Neural progenitor cell (in vitro differentiated cells): ENCODE measurements around the gene PLEKHA1. TPM values are rescaled to one million over a fixed set of nuclear protein-coding genes. Genes with fewer than 3 reads are reported as not detected.

Experiments
- DNase-seq: peaks from one replicate; pipeline ENCODE4 v3.0.0-alpha.2; 2016; ENCODE audit warnings: low spot score
- H2AFZ ChIP-seq: fragments of 200-600 bp; sonication (generic); replicated peaks from 2 replicates; pipeline ENCODE4 v1.6.1; 2016; ENCODE audit warnings: antibody characterized with exemption
- H3F3A ChIP-seq: fragments of 200-600 bp; sonication (generic); 2 replicates; pipeline ENCODE4 v1.6.1; 2016; ENCODE audit warnings: antibody characterized with exemption, low read depth
- H3K27ac ChIP-seq: fragments of 200-600 bp; sonication (generic); 2 replicates; pipeline ENCODE4 v1.5.1; 2016; ENCODE audit warnings: mild to moderate bottlenecking
- H3K27me3 ChIP-seq: fragments of 200-600 bp; sonication (generic); 2 replicates; pipeline ENCODE4 v1.6.1; 2016; ENCODE audit warnings: mild to moderate bottlenecking, moderate library complexity
- H3K36me3 ChIP-seq: fragments of 200-600 bp; sonication (generic); 2 replicates; pipeline ENCODE4 v1.5.1; 2016
- H3K4me1 ChIP-seq: fragments of 200-600 bp; sonication (generic); 2 replicates; pipeline ENCODE4 v1.6.1; 2016; ENCODE audit warnings: mixed run types
- H3K4me2 ChIP-seq: fragments of 200-600 bp; sonication (generic); 2 replicates; pipeline ENCODE4 v1.6.1; 2016
- H3K4me3 ChIP-seq: fragments of 200-600 bp; sonication (generic); 2 replicates; pipeline ENCODE4 v1.5.1; 2016
- H3K79me2 ChIP-seq: fragments of 200-600 bp; sonication (generic); 2 replicates; pipeline ENCODE4 v1.6.1; 2016; ENCODE audit warnings: low read depth
- H3K9ac ChIP-seq: fragments of 200-600 bp; sonication (generic); 2 replicates; pipeline ENCODE4 v1.6.1; 2016
- H3K9me3 ChIP-seq: fragments of 200-600 bp; sonication (generic); 2 replicates; pipeline ENCODE4 v1.5.1; 2016; ENCODE audit warnings: low read depth
- H4K20me1 ChIP-seq: fragments of 200-600 bp; sonication (generic); 2 replicates; pipeline ENCODE4 v1.6.1; 2016; ENCODE audit warnings: low read depth
- H3K27ac Mint-ChIP-seq: 3 replicates; pipeline ENCODE4 v1.8.0; 2021; ENCODE audit warnings: mixed read lengths
- H3K27me3 Mint-ChIP-seq: 2 replicates; pipeline ENCODE4 v1.8.0; 2022; ENCODE audit warnings: low read depth, mild to moderate bottlenecking, inconsistent platforms, moderate library complexity, mixed read lengths; ENCODE audit not compliant: insufficient read depth
- H3K36me3 Mint-ChIP-seq: 3 replicates; pipeline ENCODE4 v1.8.0; 2021; ENCODE audit warnings: mixed read lengths
- H3K4me1 Mint-ChIP-seq: 3 replicates; pipeline ENCODE4 v1.8.0; 2021; ENCODE audit warnings: mixed read lengths
- H3K4me3 Mint-ChIP-seq: 3 replicates; pipeline ENCODE4 v1.8.0; 2021; ENCODE audit warnings: mild to moderate bottlenecking, moderate library complexity, mixed read lengths
- H3K9me3 Mint-ChIP-seq: 3 replicates; pipeline ENCODE4 v1.8.0; 2020; ENCODE audit warnings: mixed read lengths
- EZH2 ChIP-seq: fragments of 200-600 bp; sonication (generic); IDR thresholded peaks from 2 replicates; pipeline ENCODE4 v1.6.1; 2017; ENCODE audit warnings: antibody characterized with exemption, mild to moderate bottlenecking, moderate library complexity
- EZH2phosphoT487 ChIP-seq: fragments of 200-600 bp; sonication (generic); IDR thresholded peaks from 2 replicates; pipeline ENCODE4 v1.6.1; 2017; ENCODE audit warnings: antibody characterized with exemption
- total RNA-seq: library from RNA; depleted of rRNA; stranded (reverse); fragments of >200 nt; gene quantifications from 2 replicates; pipeline ENCODE4 v1.2.3, GENCODE V29; 2015; ENCODE audit warnings: low replicate concordance
- TF ChIP-seq, protein P1 (sequence below): fragments of 200-600 bp; sonication (generic); IDR thresholded peaks from 2 replicates; pipeline ENCODE4 v1.5.1; 2017; ENCODE audit warnings: antibody characterized with exemption, mild to moderate bottlenecking

PLEKHA1 gene
- total RNA-seq, 1 donor from 2014 or later: 79.1 TPM

- TF ChIP-seq, protein P1, sequence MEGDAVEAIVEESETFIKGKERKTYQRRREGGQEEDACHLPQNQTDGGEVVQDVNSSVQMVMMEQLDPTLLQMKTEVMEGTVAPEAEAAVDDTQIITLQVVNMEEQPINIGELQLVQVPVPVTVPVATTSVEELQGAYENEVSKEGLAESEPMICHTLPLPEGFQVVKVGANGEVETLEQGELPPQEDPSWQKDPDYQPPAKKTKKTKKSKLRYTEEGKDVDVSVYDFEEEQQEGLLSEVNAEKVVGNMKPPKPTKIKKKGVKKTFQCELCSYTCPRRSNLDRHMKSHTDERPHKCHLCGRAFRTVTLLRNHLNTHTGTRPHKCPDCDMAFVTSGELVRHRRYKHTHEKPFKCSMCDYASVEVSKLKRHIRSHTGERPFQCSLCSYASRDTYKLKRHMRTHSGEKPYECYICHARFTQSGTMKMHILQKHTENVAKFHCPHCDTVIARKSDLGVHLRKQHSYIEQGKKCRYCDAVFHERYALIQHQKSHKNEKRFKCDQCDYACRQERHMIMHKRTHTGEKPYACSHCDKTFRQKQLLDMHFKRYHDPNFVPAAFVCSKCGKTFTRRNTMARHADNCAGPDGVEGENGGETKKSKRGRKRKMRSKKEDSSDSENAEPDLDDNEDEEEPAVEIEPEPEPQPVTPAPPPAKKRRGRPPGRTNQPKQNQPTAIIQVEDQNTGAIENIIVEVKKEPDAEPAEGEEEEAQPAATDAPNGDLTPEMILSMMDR: no peak
- no peak for TF ChIP-seq EZH2
- TF ChIP-seq EZH2phosphoT487: no peak
- Histone ChIP-seq H3K4me3 (no peak overlapping the region), H3K27ac (no peak overlapping the region), H2AFZ (no peak overlapping the region), H3K9ac (no peak overlapping the region), H3F3A (peaks cover 6% of the 10 kb centered on the region), H3K4me1 (peaks cover 15% of the 10 kb centered on the region), H3K79me2 (no peaks in the 10 kb centered on the region), H4K20me1 (peaks cover 11% of the 10 kb centered on the region), H3K9me3 (no peaks in the 10 kb centered on the region), H3K4me2 (no peak overlapping the region), H3K27me3 (peaks cover 78% of the 10 kb centered on the region), H3K36me3 (no peaks in the 10 kb centered on the region)
- H3K27ac Mint-ChIP-seq: no peak overlapping the region
- peaks cover 17% of the 10 kb centered on the region for H3K4me1 Mint-ChIP-seq
- peaks cover 4% of the 10 kb centered on the region for H3K36me3 Mint-ChIP-seq
- H3K9me3 Mint-ChIP-seq: no peaks in the 10 kb centered on the region
- peaks cover 32% of the 10 kb centered on the region for H3K27me3 Mint-ChIP-seq
- H3K4me3 Mint-ChIP-seq: no peak overlapping the region
- no peak for DNase-seq
Measured at GRCh38 chr10:122464586-122464985, 90.1 kb downstream of the PLEKHA1 start.

- H4K20me1 ChIP-seq: peaks cover 11% of the 10 kb centered on the region
- Mint-ChIP-seq H3K9me3 (no peaks in the 10 kb centered on the region), H3K27ac (no peak overlapping the region), H3K4me1 (peaks cover 13% of the 10 kb centered on the region), H3K4me3 (no peak overlapping the region), H3K27me3 (peaks cover 33% of the 10 kb centered on the region), H3K36me3 (peaks cover 4% of the 10 kb centered on the region)
- H3K36me3 ChIP-seq: no peaks in the 10 kb centered on the region
- no peak overlapping the region for H2AFZ ChIP-seq
- H3K9me3 ChIP-seq: no peaks in the 10 kb centered on the region
- no peak overlapping the region for H3K4me2 ChIP-seq
- H3K27ac ChIP-seq: no peak overlapping the region
- no peak overlapping the region for H3K9ac ChIP-seq
- DNase-seq: no peak
- H3K79me2 ChIP-seq: no peaks in the 10 kb centered on the region
- no peak for TF ChIP-seq EZH2
- no peak for TF ChIP-seq EZH2phosphoT487
- TF ChIP-seq, protein P1: no peak
- no peaks in the 10 kb centered on the region for H3F3A ChIP-seq
- H3K27me3 ChIP-seq: peaks cover 68% of the 10 kb centered on the region
- no peak overlapping the region for H3K4me3 ChIP-seq
- H3K4me1 ChIP-seq: peaks cover 14% of the 10 kb centered on the region
Measured at GRCh38 chr10:122465401-122466040, 91.0 kb downstream of the PLEKHA1 start.

GRCh38 chr10:122466951-122467381, 92.5 kb downstream of the PLEKHA1 start:
- no peak overlapping the region for H3K27ac ChIP-seq
- H3K27me3 Mint-ChIP-seq: peaks cover 30% of the 10 kb centered on the region

More at GRCh38 chr10:122466951-122467381, 92.5 kb downstream of the PLEKHA1 start:
- H3K9me3 Mint-ChIP-seq: no peaks in the 10 kb centered on the region
- Histone ChIP-seq H3K4me2 (no peak overlapping the region), H3K4me1 (peaks cover 8% of the 10 kb centered on the region), H2AFZ (no peak overlapping the region), H4K20me1 (peaks cover 11% of the 10 kb centered on the region), H3K27me3 (peaks cover 54% of the 10 kb centered on the region), H3F3A (no peaks in the 10 kb centered on the region), H3K9ac (no peak overlapping the region), H3K9me3 (no peaks in the 10 kb centered on the region), H3K4me3 (no peak overlapping the region), H3K36me3 (no peaks in the 10 kb centered on the region), H3K79me2 (no peaks in the 10 kb centered on the region)
- DNase-seq: no peak
- H3K4me1 Mint-ChIP-seq: peaks cover 10% of the 10 kb centered on the region
- no peak overlapping the region for H3K4me3 Mint-ChIP-seq
- TF ChIP-seq EZH2 (no peak), EZH2phosphoT487 (no peak)
- TF ChIP-seq, protein P1: no peak
- H3K27ac Mint-ChIP-seq: no peak overlapping the region
- peaks cover 4% of the 10 kb centered on the region for H3K36me3 Mint-ChIP-seq
